ENCODE results near the gene TMEM238. TPM values are rescaled to one million over a fixed set of nuclear protein-coding genes. Genes with fewer than 3 reads are reported as not detected.

Gene TMEM238
- total and polyA plus RNA-seq, 10 of the 15 experiments (the other 5 are each of a cell fraction or from before 2014, with no cell fraction given): 0.05 to 16.9 (median 0.58) TPM; not detected in 1

DNA sequence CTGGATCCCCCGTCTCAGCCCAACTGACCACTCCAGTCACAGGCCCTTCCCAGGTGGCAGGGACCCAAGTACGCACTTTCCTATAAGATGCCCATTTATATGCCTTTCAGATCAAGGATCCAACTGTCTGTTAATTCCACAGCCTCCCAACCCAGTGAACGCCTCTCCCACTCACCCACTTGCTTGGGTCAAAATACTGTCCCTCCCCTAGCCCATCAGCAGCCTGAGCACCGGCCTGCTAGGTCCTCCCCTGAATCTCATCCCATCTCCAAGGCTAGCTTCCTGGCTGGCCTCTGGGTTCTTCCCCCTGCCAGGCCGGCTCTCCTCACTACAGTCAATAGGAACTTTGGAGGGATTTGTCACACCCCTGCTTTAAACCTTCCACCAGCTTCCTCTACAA is 21.5 kb upstream of the TMEM238 start:
- SMC1A ChIA-PET (ENCODE audit: uncharacterized antibody, unreplicated experiment): interaction anchor here (1.0 kb wide), 1 partner anchor 21 kb away, joined by 3 read pairs; the partner anchor contains the start of gene TMEM238
- no peak for ATAC-seq
- peak overlapping the region; percentile 93 for H3K9ac ChIP-seq (ENCODE audit: control insufficient read depth, insufficient read depth, low read length)
- WGBS (ENCODE audit: insufficient coverage, insufficient replicate concordance, low lambda C conversion rate, missing lambda C conversion rate): 58% methylated on average over 5 of the region's 5 CpGs
- CTCF ChIA-PET: interaction anchor here (0.7 to 1.5 kb wide), 2 partner anchors 22 to 103 kb away, joined by 3 to 8 read pairs; no protein-coding TSS in a partner anchor
- BruUV-seq (replicated peaks): no TSS peak
- TF ChIP-seq, protein P1, sequence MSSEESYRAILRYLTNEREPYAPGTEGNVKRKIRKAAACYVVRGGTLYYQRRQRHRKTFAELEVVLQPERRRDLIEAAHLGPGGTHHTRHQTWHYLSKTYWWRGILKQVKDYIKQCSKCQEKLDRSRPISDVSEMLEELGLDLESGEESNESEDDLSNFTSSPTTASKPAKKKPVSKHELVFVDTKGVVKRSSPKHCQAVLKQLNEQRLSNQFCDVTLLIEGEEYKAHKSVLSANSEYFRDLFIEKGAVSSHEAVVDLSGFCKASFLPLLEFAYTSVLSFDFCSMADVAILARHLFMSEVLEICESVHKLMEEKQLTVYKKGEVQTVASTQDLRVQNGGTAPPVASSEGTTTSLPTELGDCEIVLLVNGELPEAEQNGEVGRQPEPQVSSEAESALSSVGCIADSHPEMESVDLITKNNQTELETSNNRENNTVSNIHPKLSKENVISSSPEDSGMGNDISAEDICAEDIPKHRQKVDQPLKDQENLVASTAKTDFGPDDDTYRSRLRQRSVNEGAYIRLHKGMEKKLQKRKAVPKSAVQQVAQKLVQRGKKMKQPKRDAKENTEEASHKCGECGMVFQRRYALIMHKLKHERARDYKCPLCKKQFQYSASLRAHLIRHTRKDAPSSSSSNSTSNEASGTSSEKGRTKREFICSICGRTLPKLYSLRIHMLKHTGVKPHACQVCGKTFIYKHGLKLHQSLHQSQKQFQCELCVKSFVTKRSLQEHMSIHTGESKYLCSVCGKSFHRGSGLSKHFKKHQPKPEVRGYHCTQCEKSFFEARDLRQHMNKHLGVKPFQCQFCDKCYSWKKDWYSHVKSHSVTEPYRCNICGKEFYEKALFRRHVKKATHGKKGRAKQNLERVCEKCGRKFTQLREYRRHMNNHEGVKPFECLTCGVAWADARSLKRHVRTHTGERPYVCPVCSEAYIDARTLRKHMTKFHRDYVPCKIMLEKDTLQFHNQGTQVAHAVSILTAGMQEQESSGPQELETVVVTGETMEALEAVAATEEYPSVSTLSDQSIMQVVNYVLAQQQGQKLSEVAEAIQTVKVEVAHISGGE (CRISPR knock-in tag; IDR thresholded peaks at IDR 0.05): no peak
- peak; percentile 31; the same call in 1 of the 2 replicates for TF ChIP-seq POLR2AphosphoS5 (IDR thresholded peaks at IDR 0.05; ENCODE audit: low read length)
- TF ChIP-seq, protein P2, sequence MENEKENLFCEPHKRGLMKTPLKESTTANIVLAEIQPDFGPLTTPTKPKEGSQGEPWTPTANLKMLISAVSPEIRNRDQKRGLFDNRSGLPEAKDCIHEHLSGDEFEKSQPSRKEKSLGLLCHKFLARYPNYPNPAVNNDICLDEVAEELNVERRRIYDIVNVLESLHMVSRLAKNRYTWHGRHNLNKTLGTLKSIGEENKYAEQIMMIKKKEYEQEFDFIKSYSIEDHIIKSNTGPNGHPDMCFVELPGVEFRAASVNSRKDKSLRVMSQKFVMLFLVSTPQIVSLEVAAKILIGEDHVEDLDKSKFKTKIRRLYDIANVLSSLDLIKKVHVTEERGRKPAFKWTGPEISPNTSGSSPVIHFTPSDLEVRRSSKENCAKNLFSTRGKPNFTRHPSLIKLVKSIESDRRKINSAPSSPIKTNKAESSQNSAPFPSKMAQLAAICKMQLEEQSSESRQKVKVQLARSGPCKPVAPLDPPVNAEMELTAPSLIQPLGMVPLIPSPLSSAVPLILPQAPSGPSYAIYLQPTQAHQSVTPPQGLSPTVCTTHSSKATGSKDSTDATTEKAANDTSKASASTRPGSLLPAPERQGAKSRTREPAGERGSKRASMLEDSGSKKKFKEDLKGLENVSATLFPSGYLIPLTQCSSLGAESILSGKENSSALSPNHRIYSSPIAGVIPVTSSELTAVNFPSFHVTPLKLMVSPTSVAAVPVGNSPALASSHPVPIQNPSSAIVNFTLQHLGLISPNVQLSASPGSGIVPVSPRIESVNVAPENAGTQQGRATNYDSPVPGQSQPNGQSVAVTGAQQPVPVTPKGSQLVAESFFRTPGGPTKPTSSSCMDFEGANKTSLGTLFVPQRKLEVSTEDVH (IDR thresholded peaks at IDR 0.05; ENCODE audit: low read depth, partially characterized antibody): no peak
- H3K4me3 ChIP-seq: peak overlapping the region; percentile 93
- in situ Hi-C loops (cut with MboI): no loop called here
- H3K4me2 ChIP-seq (ENCODE audit: control insufficient read depth, insufficient read depth): peak overlapping the region; percentile 95
- H2AFZ ChIP-seq (ENCODE audit: control insufficient read depth, low read depth, low read length): no peak overlapping the region
- POLR2A ChIA-PET: interaction anchor here (0.6 to 3.2 kb wide), 6 partner anchors 16 to 146 kb away, joined by 3 to 21 read pairs (median 6); partner anchors contain the start of genes KMT5C and TMEM238
- peaks cover 3% of the 10 kb centered on the region for H4K20me1 ChIP-seq (ENCODE audit: control insufficient read depth, insufficient read depth)
- DNase-seq (ENCODE audit: low read depth, low spot score): no peak
- peaks cover 5% of the 10 kb centered on the region; the same call in 1 of the 3 replicates for H3K9me3 ChIP-seq (replicated peaks; ENCODE audit: control insufficient read depth, insufficient read depth, low read length)
- peaks cover 20% of the 10 kb centered on the region for H3K4me1 ChIP-seq (ENCODE audit: control insufficient read depth, insufficient read depth, low read length)
- peaks cover 41% of the 10 kb centered on the region for H3K79me2 ChIP-seq (ENCODE audit: control insufficient read depth, insufficient read depth, low read length)
- H3K27ac ChIP-seq (ENCODE audit: control insufficient read depth, insufficient read depth): no peak overlapping the region
- FAIRE-seq: no peak
- RAD21 ChIA-PET (ENCODE audit: unreplicated experiment): interaction anchor here (0.7 to 2.3 kb wide), 2 partner anchors 15 to 104 kb away, joined by 3 to 6 read pairs; no protein-coding TSS in a partner anchor
- H3K36me3 ChIP-seq (ENCODE audit: control insufficient read depth in 2 of 2, insufficient read depth in 2 of 2, low read length in 1 of 2): peaks cover 14 to 26% of the 10 kb centered on the region in 2 experiments; a peak in 3 of 4 replicates
- intact Hi-C loops (cut with micrococcal nuclease; ENCODE audit: unreplicated experiment): no loop called here
- no peaks in the 10 kb centered on the region for H3K27me3 ChIP-seq (replicated peaks in 1 of 2; ENCODE audit: control insufficient read depth in 2 of 2, insufficient read depth in 2 of 2, low read length in 1 of 2)
